OCI-LY1 (cell line): Measurements from ENCODE around the gene ZNF438.
"Not testable (repeated sequence)": the region's sequence is repeated elsewhere in the genome, so short reads cannot be mapped to it uniquely, and the experiment has no call there.

Experiments
- H2AFZ ChIP-seq: fragments of 200-600 bp; sonication (generic), shearing (Covaris generic); 2 replicates; pipeline ENCODE4 v1.6.0; 2014; ENCODE audit warnings: antibody characterized with exemption, mild to moderate bottlenecking, low read length
- H3F3A ChIP-seq: fragments of 200-600 bp; sonication (generic), shearing (Covaris generic); 2 replicates; pipeline ENCODE4 v1.6.0; 2014; ENCODE audit warnings: mild to moderate bottlenecking, antibody characterized with exemption, low read length, moderate library complexity; ENCODE audit not compliant: insufficient read depth
- H3K27ac ChIP-seq: fragments of 200-600 bp; sonication (generic); 2 replicates; pipeline ENCODE4 v1.5.1; 2014; ENCODE audit warnings: low read length, mixed run types, mild to moderate bottlenecking, low read depth; ENCODE audit not compliant: poor library complexity, severe bottlenecking
- H3K27me3 ChIP-seq: fragments of 200-600 bp; sonication (generic); 2 replicates; pipeline ENCODE4 v1.6.0; 2014; ENCODE audit warnings: antibody characterized with exemption, mild to moderate bottlenecking, low read length, moderate library complexity; ENCODE audit not compliant: insufficient read depth
- H3K36me3 ChIP-seq: fragments of 200-600 bp; sonication (generic); 2 replicates; pipeline ENCODE4 v1.6.1; 2014; ENCODE audit warnings: mild to moderate bottlenecking, antibody characterized with exemption, low read length, moderate library complexity, mixed read lengths; ENCODE audit not compliant: insufficient read depth
- H3K4me1 ChIP-seq: fragments of 200-600 bp; sonication (generic); 2 replicates; pipeline ENCODE4 v1.5.1; 2014; ENCODE audit warnings: mild to moderate bottlenecking, low read length, moderate library complexity; ENCODE audit not compliant: insufficient read depth, severe bottlenecking
- H3K4me2 ChIP-seq: fragments of 200-600 bp; sonication (generic), shearing (Covaris generic); 2 replicates; pipeline ENCODE4 v1.6.1; 2014; ENCODE audit warnings: low read length
- H3K4me3 ChIP-seq: fragments of 200-600 bp; sonication (generic); 2 replicates; pipeline ENCODE4 v1.5.1; 2014; ENCODE audit warnings: low read length, low read depth, mild to moderate bottlenecking, mixed read lengths; ENCODE audit not compliant: poor library complexity, severe bottlenecking
- H3K79me2 ChIP-seq: fragments of 200-600 bp; shearing (Covaris generic); 2 replicates; pipeline ENCODE4 v1.6.1; 2016; ENCODE audit warnings: mixed run types, low read length, mixed read lengths; ENCODE audit not compliant: insufficient read depth
- H3K9ac ChIP-seq: fragments of 200-600 bp; sonication (generic), shearing (Covaris generic); 2 replicates; pipeline ENCODE4 v1.6.1; 2014; ENCODE audit warnings: mild to moderate bottlenecking, low read length, mixed read lengths
- H3K9me2 ChIP-seq: fragments of 200-600 bp; sonication (generic), shearing (Covaris generic); 2 replicates; pipeline ENCODE4 v1.6.1; 2014; ENCODE audit warnings: low read depth, mild to moderate bottlenecking, low read length, mixed read lengths
- H3K9me3 ChIP-seq: fragments of 200-600 bp; shearing (Covaris generic); 2 replicates; pipeline ENCODE4 v1.6.1; 2014; ENCODE audit warnings: low read length, mixed read lengths
- H4K20me1 ChIP-seq: fragments of 200-600 bp; sonication (generic), shearing (Covaris generic); 2 replicates; pipeline ENCODE4 v1.6.0; 2016; ENCODE audit warnings: mild to moderate bottlenecking, low read length; ENCODE audit not compliant: insufficient read depth
- EZH2 ChIP-seq: fragments of 200-600 bp; sonication (generic), shearing (Covaris generic); IDR thresholded peaks from 2 replicates; pipeline ENCODE4 v1.8.0; 2017; ENCODE audit warnings: borderline replicate concordance, mixed run types, mild to moderate bottlenecking, antibody characterized with exemption, low read length, moderate library complexity, mixed read lengths
- TF ChIP-seq, protein P1 (sequence below): fragments of 200-600 bp; sonication (generic), shearing (Covaris generic); IDR thresholded peaks from 2 replicates; pipeline ENCODE4 v1.5.1; 2017; ENCODE audit warnings: mild to moderate bottlenecking, antibody characterized with exemption, low read length, moderate library complexity, mixed read lengths

Gene ZNF438

DNA sequence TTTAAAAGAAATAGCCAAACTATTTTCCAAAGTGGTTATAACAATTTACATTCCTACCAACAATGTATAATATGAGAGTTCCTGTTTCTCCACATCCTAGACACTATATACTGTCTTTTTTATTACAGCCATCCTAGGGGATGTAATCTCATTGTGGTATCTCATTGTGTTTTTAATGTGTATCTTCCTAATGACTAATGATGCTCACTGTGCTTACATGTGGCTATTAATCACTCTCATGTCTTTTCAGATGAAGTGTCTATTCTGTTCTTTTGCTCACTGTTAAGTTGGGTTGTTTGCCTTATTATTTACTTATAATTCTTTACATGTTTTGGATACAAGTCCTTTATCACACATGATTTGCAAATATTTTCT is 71.8 kb downstream of the ZNF438 start:
- Histone ChIP-seq H3K4me2 (no peak overlapping the region), H3K27me3 (no peaks in the 10 kb centered on the region), H3K27ac (no peak overlapping the region), H3K36me3 (no peaks in the 10 kb centered on the region), H4K20me1 (no peaks in the 10 kb centered on the region), H3K9me2 (no peaks in the 10 kb centered on the region), H3K9ac (no peak overlapping the region), H3K4me1 (no peaks in the 10 kb centered on the region), H3K79me2 (no peaks in the 10 kb centered on the region), H3K9me3 (no peaks in the 10 kb centered on the region), H3K4me3 (no peak overlapping the region), H2AFZ (no peak overlapping the region), H3F3A (no peaks in the 10 kb centered on the region)
- TF ChIP-seq, protein P1, sequence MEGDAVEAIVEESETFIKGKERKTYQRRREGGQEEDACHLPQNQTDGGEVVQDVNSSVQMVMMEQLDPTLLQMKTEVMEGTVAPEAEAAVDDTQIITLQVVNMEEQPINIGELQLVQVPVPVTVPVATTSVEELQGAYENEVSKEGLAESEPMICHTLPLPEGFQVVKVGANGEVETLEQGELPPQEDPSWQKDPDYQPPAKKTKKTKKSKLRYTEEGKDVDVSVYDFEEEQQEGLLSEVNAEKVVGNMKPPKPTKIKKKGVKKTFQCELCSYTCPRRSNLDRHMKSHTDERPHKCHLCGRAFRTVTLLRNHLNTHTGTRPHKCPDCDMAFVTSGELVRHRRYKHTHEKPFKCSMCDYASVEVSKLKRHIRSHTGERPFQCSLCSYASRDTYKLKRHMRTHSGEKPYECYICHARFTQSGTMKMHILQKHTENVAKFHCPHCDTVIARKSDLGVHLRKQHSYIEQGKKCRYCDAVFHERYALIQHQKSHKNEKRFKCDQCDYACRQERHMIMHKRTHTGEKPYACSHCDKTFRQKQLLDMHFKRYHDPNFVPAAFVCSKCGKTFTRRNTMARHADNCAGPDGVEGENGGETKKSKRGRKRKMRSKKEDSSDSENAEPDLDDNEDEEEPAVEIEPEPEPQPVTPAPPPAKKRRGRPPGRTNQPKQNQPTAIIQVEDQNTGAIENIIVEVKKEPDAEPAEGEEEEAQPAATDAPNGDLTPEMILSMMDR: no peak
- no peak for TF ChIP-seq EZH2

DNA sequence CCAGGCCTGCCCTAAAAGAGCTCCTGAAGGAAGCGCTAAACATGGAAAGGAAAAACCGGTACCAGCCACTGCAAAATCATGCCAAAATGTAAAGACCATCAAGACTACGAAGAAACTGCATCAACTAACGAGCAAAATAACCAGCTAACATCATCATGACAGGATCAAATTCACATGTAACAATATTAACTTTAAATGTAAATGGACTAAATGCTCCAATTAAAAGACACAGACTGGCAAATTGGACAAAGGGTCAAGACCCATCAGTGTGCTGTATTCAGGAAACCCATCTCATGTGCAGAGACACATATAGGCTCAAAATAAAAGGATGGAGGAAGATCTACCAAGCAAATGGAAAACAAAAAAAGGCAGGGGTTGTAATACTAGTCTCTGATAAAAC is 82.4 kb downstream of the ZNF438 start:
- H3K4me2 ChIP-seq, H3K4me3 ChIP-seq, H3K27ac ChIP-seq, H3K27me3 ChIP-seq, H3K36me3 ChIP-seq, H3F3A ChIP-seq, H3K79me2 ChIP-seq, H4K20me1 ChIP-seq, H3K4me1 ChIP-seq, H3K9me3 ChIP-seq, H3K9me2 ChIP-seq, H3K9ac ChIP-seq, H2AFZ ChIP-seq: not testable (repeated sequence)

DNA sequence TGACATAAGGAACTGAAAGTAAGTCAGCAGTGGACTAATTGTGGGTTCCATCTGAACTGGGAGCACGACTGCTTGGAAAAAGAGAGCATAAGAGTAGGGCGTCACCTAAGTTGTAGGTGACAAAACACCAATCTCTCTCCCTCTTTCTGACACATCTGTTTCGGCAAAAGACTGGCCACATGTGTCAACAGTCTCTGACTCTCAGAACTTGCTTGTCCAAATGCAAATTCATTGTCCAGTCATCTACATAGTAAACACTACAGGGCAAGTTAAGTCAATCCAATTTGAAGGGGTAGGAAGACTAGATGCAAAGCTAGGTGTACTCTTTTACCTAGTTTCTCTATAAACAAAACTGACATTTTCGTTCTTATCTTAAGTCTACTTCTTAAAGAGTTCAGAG is 87.7 kb downstream of the ZNF438 start:
- Histone ChIP-seq H3K27ac (no peak overlapping the region), H3K4me1 (no peaks in the 10 kb centered on the region)

DNA sequence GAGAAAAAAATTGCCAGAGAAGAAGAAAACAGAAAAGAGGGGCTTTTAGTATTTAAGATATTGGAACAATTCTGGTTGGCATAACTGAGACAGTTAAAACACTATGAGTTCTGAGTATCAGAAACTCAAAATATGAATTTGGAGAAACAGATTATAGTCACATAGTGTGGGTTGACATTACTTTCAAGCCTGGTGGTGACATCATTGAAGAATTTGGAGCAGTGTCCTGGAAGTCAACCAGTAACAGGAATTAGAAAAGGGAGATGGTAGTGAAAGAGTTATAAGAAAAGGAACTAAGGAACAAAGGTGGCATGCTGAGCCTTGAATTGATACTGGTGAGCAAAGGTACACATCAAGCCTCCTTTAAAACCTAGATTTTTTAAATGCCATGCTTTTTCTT is 88.2 kb downstream of the ZNF438 start:
- no peaks in the 10 kb centered on the region for H3K27me3 ChIP-seq
- TF ChIP-seq EZH2: no peak
- TF ChIP-seq, protein P1: no peak
- H3K4me2 ChIP-seq: no peak overlapping the region
- H3K79me2 ChIP-seq: no peaks in the 10 kb centered on the region
- no peaks in the 10 kb centered on the region for H3K9me3 ChIP-seq
- no peaks in the 10 kb centered on the region for H4K20me1 ChIP-seq
- H3K36me3 ChIP-seq: no peaks in the 10 kb centered on the region
- no peak overlapping the region for H3K4me3 ChIP-seq
- no peaks in the 10 kb centered on the region for H3K9me2 ChIP-seq
- no peak overlapping the region for H3K27ac ChIP-seq
- no peak overlapping the region for H3K9ac ChIP-seq
- no peaks in the 10 kb centered on the region for H3K4me1 ChIP-seq
- no peaks in the 10 kb centered on the region for H3F3A ChIP-seq
- no peak overlapping the region for H2AFZ ChIP-seq

More for the DNA sequence above, 87.7 kb downstream of the ZNF438 start:
- no peak overlapping the region for H3K4me3 ChIP-seq
- H3K36me3 ChIP-seq: no peaks in the 10 kb centered on the region
- no peaks in the 10 kb centered on the region for H3K27me3 ChIP-seq
- no peaks in the 10 kb centered on the region for H3K79me2 ChIP-seq
- no peak overlapping the region for H2AFZ ChIP-seq
- H3K9me3 ChIP-seq: no peaks in the 10 kb centered on the region
- TF ChIP-seq EZH2: no peak
- TF ChIP-seq, protein P1: no peak
- H3K9ac ChIP-seq: no peak overlapping the region
- no peaks in the 10 kb centered on the region for H3F3A ChIP-seq
- H4K20me1 ChIP-seq: no peaks in the 10 kb centered on the region
- no peaks in the 10 kb centered on the region for H3K9me2 ChIP-seq
- no peak overlapping the region for H3K4me2 ChIP-seq
